AG04449 (cell line): ENCODE data around the gene IQSEC3.
"Not testable (repeated sequence)": the region's sequence is repeated elsewhere in the genome, so short reads cannot be mapped to it uniquely, and the experiment has no call there.

ENCODE experiments used
- CTCF ChIA-PET: fragments of 350-600 bp; formaldehyde crosslinking; extraction: SDS; loops from one replicate; lab custom pipeline; 2021; ENCODE audit warnings: antibody characterized with exemption; lab: Yijun Ruan, JAX
- POLR2A ChIA-PET: fragments of 400-600, 350-600 bp; formaldehyde crosslinking; extraction: SDS; loops from one replicate; lab custom pipeline; 2020; ENCODE audit warnings: antibody characterized with exemption, inconsistent platforms; lab: Yijun Ruan, JAX
- DNase-seq: peaks from one replicate; pipeline ENCODE4 v3.0.0-alpha.2; 2010; ENCODE audit warnings: low read depth, low spot score
- H3K4me3 ChIP-seq: 2 replicates; pipeline ENCODE4 v1.5.1; 2011; ENCODE audit warnings: low read depth, mild to moderate bottlenecking, control low read depth, low read length
- TF ChIP-seq, protein P1 (sequence below): IDR thresholded peaks from one replicate; pipeline ENCODE4 v1.5.1; 2011; ENCODE audit warnings: mild to moderate bottlenecking, moderate library complexity, low read length, control low read depth, inconsistent platforms; ENCODE audit not compliant: insufficient read depth; ENCODE audit errors: missing control alignments

The IQSEC3 gene

DNA sequence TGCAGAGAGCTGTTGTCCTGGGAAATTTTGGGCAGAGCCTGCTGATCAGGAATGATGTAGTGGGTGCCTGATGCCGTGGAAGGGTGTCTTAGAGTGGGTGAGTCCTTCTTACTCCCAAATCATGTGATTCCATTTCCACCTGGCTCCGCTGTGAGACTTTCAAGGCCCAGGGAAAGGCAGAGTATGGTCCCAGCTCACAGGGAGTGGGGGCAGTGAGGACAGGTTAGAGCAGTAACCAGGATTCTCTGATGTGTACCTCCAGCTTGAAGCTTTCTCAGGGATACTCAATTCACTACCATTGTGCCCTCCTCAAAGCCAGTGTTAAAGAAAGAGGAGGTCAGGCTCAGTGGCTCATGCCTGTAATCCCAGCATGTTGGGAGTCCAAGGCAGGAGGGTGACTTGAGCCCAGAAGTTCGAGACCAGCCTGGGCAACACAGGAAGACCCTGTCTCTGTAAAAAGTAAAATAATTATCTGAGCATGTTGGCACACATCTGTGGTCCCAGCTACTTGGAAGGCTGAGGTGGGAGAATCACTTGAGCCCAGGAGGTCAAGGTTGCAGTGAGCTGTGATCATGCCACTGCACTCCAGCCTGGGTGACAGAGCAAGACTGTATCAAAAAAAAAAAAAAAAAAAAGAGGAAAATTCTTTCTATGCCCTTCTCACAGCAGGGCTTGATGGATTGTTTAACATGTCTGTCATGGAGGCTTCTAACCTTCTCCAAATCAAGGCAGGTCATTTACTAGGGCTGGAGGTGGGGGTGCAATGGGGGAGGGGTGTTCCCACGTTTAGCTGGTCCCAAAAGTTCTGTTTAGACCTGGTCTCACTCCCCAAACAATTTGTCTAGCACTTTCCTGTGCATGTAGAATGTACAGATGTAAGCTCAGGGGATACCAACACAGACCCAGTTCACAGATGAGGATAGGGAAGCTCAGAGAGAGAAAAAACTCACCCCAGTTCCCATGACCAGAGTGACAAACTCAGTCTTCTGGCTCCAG, 12.5 kb upstream of the IQSEC3 start:
- no peak overlapping the region for H3K4me3 ChIP-seq
- no peak for DNase-seq
- ChIA-PET CTCF (no interaction called here), POLR2A (no interaction called here)
- TF ChIP-seq, protein P1, sequence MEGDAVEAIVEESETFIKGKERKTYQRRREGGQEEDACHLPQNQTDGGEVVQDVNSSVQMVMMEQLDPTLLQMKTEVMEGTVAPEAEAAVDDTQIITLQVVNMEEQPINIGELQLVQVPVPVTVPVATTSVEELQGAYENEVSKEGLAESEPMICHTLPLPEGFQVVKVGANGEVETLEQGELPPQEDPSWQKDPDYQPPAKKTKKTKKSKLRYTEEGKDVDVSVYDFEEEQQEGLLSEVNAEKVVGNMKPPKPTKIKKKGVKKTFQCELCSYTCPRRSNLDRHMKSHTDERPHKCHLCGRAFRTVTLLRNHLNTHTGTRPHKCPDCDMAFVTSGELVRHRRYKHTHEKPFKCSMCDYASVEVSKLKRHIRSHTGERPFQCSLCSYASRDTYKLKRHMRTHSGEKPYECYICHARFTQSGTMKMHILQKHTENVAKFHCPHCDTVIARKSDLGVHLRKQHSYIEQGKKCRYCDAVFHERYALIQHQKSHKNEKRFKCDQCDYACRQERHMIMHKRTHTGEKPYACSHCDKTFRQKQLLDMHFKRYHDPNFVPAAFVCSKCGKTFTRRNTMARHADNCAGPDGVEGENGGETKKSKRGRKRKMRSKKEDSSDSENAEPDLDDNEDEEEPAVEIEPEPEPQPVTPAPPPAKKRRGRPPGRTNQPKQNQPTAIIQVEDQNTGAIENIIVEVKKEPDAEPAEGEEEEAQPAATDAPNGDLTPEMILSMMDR, result no peak

GRCh38 chr12:54750-55535, 11.6 kb upstream of the IQSEC3 start:
- ChIA-PET POLR2A (no interaction called here), CTCF (no interaction called here)
- TF ChIP-seq, protein P1, result no peak
- no peak for DNase-seq
- H3K4me3 ChIP-seq, result no peak overlapping the region

GRCh38 chr12:56683-57346, 9.8 kb upstream of the IQSEC3 start:
- H3K4me3 ChIP-seq, result no peak overlapping the region
- no peak for DNase-seq
- TF ChIP-seq, protein P1, result no peak
- ChIA-PET CTCF (no interaction called here), POLR2A (no interaction called here)

- POLR2A ChIA-PET, result no interaction called here
- TF ChIP-seq, protein P1, result no peak
- CTCF ChIA-PET, result no interaction called here
- H3K4me3 ChIP-seq, result no peak overlapping the region
- DNase-seq, result no peak
These were observed 9.0 kb upstream of the IQSEC3 start for GRCh38 chr12:57539-57938.

DNA sequence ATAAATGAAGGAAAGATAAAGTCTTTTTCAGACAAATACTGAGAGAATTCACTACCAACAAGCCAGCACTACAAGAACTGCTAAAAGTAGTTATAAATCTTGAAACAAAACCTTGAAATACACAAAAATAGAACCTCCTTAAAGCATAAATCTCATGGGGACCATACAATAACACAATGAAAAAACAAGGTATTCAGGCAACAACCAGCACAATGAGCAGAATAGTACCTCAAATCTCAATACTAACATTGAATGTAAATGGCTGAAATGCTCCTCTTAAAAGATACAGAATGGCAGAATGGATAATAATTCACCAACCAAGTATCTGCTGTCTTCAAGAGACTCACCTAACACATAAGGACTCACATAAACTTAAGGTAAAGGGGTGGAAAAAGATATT, 7.7 kb upstream of the IQSEC3 start:
- TF ChIP-seq, protein P1, result no peak
- ChIA-PET POLR2A (no interaction called here), CTCF (no interaction called here)
- no peak for DNase-seq
- no peak overlapping the region for H3K4me3 ChIP-seq

- DNase-seq, CTCF ChIA-PET, H3K4me3 ChIP-seq, POLR2A ChIA-PET: not testable (repeated sequence)
These were observed 4.7 kb upstream of the IQSEC3 start for GRCh38 chr12:61845-62244.

DNA sequence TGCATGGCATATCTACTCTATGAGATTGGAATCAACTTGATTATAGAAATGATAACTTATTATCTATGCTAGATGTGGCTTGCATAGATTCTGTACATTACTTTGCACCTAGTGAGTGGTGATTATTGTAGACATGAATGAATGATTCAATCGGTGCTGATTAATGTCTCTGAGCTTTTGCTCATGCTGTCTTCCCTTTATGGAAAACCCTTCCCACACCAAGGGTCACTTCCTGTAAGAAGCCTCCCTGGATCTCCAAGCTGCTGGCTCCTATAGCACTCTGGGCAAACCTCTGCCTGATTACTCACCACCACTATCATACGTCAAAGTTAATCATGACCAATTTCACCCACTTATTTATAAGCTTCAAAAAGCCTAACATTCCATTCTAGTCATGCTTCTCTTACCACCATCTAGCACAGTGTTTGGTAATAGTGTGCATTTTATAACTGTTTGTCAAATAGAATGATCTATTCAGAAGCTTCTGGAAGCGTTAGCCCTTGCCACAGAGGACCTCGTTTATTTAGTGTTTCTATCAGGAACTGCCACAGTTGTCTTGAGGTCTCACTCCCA, 990 bp upstream of the IQSEC3 start:
- peak; percentile 44 for DNase-seq
- POLR2A ChIA-PET, H3K4me3 ChIP-seq, CTCF ChIA-PET: not testable (repeated sequence)

GRCh38 chr12:66782-67504, 376 bp downstream of the IQSEC3 start:
- DNase-seq, POLR2A ChIA-PET, H3K4me3 ChIP-seq: not testable (repeated sequence)

DNA sequence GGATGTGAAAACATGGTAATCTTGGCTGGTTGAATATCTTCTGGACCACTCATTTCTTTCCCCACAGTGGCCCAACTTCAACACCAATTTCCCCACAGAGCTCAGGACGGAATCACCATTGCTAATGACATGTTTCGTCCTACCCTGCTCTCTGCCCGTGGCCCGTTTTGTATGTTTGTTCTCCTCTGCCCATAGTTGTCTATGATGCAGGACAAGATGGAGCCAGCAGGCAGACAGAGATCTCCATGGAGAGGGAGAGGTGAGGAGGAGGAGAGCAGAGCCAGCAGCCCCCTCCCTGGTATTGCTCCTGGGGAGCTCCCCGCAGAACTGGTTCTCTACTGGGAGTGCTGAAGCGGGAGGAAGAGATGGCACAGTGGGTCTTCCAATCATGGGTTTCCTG, 3.1 kb downstream of the IQSEC3 start:
- H3K4me3 ChIP-seq, CTCF ChIA-PET, DNase-seq, POLR2A ChIA-PET: not testable (repeated sequence)

More at GRCh38 chr12:66782-67504, 376 bp downstream of the IQSEC3 start:
- CTCF ChIA-PET, result not testable (repeated sequence)
